GM18519 (cell line): Measurements from ENCODE around the gene MICOS13.

Experiments
- ATAC-seq: cut with Tn5 transposase; IDR thresholded peaks from one replicate; pipeline ENCODE4 v1.9.1; 2021; ENCODE audit warnings: mild to moderate bottlenecking, moderate library complexity; ENCODE audit not compliant: unreplicated experiment, low FRiP score

The MICOS13 gene

DNA sequence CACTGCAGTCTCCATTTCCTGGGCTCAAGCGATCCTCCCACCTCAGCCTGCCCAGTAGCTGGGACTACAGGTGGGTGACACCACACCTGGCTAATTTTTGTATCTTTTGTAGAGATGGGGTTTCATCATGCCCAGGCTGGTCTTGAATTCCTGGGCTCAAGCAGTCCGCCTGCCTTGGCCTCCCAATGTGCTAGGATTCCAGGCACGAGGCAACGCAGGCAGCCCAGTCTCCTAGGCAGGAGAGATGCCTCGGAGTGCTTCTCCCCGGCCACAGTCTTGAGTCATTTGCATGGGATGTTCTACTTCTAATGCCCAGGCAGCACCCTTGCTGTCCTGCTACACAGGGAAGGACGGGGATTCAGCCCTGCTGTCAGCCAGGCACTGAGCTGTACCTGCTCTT is 8.7 kb downstream of the MICOS13 start:
- no peak for ATAC-seq

DNA sequence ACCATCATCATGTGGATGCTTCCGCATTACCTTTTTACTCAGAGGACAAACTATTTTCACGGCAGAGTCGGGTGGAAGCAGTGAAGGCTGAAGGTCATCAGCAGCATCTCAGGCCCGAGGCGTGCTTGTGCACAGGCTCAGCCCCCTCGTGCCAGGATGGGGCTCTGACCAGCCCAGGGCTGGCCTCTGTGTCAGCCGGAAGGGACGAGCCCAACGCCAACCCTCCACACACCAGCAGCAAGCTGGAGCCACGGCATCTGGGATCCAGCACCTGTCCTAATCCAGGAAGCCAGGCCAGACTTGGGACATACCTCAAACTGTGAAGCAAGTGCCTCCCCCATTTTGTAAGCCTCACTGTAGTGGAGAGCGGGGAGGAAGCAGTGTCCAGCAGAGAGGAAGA is 11.1 kb downstream of the MICOS13 start:
- no peak for ATAC-seq

- ATAC-seq: no peak
These were observed 12.5 kb downstream of the MICOS13 start for GRCh38 chr19:5667751-5668271.

GRCh38 chr19:5666921-5667610 is 13.2 kb downstream of the MICOS13 start:
- no peak for ATAC-seq

GRCh38 chr19:5665781-5666513 is 14.4 kb downstream of the MICOS13 start:
- no peak for ATAC-seq

GRCh38 chr19:5664515-5664914 is 15.8 kb downstream of the MICOS13 start:
- ATAC-seq: no peak

GRCh38 chr19:5663904-5664303 is 16.4 kb downstream of the MICOS13 start:
- ATAC-seq: no peak

DNA sequence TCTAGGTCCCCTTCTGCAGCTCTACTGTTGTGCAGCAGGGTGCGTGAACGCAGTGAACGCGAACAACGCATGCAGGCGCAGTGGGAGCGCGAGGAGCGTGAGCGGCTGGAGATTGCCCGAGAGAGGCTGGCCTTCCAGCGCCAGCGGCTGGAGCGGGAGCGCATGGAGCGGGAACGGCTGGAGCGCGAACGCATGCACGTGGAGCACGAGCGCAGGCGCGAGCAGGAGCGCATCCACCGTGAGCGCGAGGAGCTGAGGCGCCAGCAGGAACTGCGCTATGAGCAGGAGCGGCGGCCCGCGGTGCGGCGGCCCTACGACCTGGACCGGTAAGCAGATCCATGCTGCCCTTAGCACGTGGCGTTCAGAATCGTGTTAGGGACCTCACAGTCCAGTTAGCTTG is 18.8 kb downstream of the MICOS13 start:
- ATAC-seq: no peak

DNA sequence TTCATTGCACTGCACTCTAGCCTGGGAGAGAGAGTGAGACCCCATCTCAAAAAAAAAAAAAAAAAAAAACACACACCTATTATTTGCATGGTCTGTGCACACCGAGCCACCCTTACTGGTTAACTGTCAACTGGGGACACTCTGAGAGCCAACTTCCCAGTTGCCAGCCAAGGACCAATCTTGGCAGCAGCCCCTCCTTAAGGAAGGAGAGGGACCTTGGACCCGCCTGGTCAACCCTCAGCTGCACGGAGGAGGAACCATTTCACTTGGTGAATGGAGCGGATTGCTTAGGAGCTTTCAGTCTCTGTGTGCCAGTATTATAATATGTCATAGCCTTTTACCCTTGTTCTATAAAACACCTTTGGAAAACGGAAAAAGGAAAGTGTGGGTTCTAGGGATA is 24.9 kb downstream of the MICOS13 start:
- ATAC-seq: no peak

DNA sequence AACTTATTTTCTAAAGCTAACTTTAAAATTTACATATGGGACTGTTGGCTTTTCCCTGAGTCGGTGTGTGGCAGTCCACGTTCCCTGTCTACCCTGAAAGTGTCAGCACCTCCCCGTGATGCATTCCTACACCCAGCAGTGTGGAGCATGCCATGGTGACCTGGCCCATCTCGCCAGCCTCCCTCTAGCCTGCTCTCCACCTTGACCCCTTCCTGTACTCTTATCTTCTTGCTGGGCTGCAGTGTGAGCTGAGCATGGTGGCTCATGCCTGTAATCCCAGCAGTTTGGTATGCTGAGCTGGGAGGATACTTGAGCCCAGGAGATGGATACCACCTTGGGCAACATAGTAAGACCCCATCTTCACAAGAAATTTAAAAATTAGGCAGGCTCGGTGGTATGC is 25.4 kb downstream of the MICOS13 start:
- ATAC-seq: no peak

DNA sequence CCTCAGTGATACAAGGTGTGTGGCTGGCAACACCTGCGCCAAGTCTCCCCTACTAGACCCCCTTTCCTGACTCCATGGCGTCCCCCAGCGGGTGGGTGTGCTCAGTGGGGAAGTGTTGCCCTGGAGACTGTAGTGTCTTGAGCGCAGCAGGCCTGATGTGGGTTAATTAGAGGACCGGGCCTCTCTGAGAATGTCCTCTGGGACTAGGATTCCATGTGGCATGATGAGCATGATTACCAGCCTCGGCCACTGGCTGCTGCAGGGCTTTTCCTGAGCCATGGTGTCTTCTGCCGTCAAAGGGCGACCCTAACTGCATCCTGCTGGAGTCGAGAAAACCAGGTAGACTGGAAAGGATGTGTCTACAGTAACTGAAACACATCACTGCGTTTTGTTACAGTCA is 28.1 kb downstream of the MICOS13 start:
- no peak for ATAC-seq

DNA sequence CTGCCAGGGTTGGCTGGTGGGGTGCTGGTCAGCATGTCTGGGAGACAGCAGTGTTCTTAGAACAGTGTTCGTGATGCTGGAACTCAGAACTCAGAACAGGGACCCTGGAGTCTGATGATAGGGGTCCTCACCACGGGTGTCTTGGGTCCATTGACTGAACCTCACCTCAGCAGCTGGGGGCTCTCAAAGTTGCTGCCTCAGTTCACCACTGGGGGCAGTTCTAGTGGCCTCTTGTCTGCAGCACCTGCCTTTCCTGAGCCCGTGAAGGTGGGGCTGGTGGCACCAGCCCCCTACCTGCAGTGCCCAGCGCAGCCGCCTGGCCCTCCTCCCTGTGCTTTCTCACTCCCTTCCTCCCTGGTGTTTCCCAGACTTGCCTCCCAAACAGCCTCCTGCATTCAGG is 29.0 kb downstream of the MICOS13 start:
- no peak for ATAC-seq

- ATAC-seq: no peak
These were observed 31.9 kb downstream of the MICOS13 start for GRCh38 chr19:5648464-5648863.

- no peak for ATAC-seq
These were observed 33.6 kb downstream of the MICOS13 start for GRCh38 chr19:5646703-5647102.

- no peak for ATAC-seq
These were observed 34.9 kb downstream of the MICOS13 start for GRCh38 chr19:5645409-5645808.

DNA sequence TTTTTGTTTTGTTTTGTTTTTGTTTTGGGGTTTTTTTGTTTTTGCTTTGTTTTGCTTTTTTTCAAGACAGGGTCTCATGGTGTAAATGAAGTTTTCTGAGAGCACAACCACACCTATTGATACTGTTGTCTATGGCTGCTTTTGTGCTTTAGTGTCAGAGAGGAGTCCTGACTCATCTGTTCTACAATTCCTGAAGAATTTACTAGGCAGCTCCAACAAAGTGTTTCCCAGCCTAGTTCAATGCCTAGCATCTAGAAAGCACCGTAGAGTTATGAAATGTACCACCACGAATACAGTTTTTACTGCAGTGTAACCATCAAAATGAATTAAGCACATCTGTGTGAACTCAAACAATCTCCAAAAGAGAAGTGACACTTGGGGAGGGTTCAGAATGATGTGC is 36.3 kb downstream of the MICOS13 start:
- no peak for ATAC-seq

DNA sequence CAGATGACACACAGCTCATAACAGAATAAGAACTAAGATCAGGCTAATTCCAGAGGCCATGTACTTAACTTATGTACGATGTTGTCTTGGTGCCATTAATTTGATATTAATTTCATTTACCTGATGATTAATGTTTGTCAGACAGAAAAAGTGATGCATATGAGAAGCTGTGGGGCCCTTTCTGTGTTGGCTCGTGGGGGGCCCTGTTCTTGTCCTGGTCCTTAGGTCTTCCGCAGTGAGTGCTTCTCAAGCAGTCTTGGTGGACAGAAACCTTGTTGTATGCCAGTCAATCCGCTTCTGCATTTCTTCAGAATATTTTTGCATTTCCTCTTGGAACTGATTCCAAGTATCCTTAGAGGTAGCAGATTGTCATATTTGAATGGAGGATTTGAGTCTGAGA is 37.3 kb downstream of the MICOS13 start:
- ATAC-seq: no peak

DNA sequence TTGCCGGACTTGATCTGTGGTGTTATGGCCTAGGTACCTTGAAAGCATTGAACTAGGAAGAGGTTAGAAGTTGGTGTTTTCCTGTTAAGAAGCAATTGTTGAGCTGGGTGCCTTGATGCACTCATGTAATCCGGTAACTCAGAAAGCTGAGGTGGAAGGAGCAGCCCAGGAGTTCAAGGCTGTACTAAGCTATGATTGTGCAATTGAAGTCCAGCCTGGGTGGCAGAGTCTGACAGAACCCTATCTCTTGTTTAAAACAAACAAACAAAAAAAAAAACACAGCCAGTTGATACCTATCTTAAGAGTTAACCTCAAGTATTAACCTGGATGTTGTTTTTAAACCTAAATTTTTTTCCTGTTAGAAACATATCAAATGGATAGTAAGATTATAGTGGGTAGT is 38.1 kb downstream of the MICOS13 start:
- no peak for ATAC-seq

GRCh38 chr19:5641171-5641570 is 39.1 kb downstream of the MICOS13 start:
- no peak for ATAC-seq

GRCh38 chr19:5637971-5638370 is 42.3 kb downstream of the MICOS13 start:
- ATAC-seq: no peak

DNA sequence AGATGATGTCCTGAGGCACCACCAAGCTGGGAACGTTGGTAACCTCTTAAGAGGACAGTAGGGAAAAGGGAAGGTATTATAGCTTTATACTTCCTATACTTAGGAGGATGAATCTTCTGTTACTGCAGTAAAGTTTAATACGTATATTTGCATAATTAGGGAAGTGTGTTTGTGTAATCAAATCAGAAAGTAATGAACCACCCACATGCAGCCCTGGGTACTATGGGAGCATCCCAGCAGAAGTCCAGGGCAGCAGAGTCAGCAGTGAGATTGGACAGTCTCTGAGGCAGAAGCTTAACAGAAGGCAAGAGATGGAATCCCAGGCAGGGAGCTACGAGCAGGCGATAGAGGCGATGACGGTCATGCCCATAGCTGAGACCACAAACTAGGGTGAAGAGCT is 44.9 kb downstream of the MICOS13 start:
- no peak for ATAC-seq

DNA sequence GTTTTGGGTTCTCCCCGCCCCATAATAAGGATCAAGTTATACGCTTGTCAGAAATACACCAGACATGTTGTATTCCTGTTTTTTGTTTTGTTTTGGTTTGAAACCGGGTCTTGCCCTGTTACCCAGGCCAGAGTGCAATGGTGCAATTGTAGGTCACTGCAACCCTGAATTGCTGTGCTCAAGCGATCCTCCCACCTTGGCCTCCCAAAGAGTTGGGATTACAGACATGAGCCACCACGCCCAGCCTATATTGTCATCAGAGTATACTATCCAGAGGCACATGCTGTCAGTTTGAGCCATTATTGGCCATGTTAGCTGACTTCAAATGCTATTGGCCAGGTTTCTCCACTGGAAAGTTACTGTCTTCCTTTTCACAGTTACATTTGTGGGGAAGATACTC is 47.7 kb downstream of the MICOS13 start:
- no peak for ATAC-seq
